Mammary epithelial cell (primary cell): ENCODE results near the gene RPUSD1.

ENCODE experiments used
- EZH2 ChIP-seq: IDR thresholded peaks from 2 replicates; pipeline ENCODE4 v1.6.1; 2012; ENCODE audit warnings: low read length, inconsistent platforms, borderline replicate concordance
- TF ChIP-seq, protein P1 (sequence below), 2 donors: IDR thresholded peaks in 1 of 2; conservative IDR thresholded peaks in 1 of 2; 2 replicates each; pipeline ENCODE4 v1.5.1; 2011 to 2012; ENCODE audit warnings: inconsistent platforms in 2 of 2, low read length in 2 of 2, mild to moderate bottlenecking in 2 of 2, control low read depth in 1 of 2, low read depth in 1 of 2; ENCODE audit not compliant: insufficient read depth in 1 of 2; ENCODE audit errors: extremely low read depth in 1 of 2

- TF ChIP-seq, protein P1, sequence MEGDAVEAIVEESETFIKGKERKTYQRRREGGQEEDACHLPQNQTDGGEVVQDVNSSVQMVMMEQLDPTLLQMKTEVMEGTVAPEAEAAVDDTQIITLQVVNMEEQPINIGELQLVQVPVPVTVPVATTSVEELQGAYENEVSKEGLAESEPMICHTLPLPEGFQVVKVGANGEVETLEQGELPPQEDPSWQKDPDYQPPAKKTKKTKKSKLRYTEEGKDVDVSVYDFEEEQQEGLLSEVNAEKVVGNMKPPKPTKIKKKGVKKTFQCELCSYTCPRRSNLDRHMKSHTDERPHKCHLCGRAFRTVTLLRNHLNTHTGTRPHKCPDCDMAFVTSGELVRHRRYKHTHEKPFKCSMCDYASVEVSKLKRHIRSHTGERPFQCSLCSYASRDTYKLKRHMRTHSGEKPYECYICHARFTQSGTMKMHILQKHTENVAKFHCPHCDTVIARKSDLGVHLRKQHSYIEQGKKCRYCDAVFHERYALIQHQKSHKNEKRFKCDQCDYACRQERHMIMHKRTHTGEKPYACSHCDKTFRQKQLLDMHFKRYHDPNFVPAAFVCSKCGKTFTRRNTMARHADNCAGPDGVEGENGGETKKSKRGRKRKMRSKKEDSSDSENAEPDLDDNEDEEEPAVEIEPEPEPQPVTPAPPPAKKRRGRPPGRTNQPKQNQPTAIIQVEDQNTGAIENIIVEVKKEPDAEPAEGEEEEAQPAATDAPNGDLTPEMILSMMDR (conservative IDR thresholded peaks at IDR 0.05 in 1 of 2, IDR thresholded peaks at IDR 0.05 in 1 of 2; ENCODE audit: extremely low read depth in 1 of 2, insufficient read depth in 1 of 2, low read depth in 1 of 2, low read length in 2 of 2): no peak
- TF ChIP-seq EZH2: no peak
These were observed 16.2 kb upstream of the RPUSD1 start for GRCh38 chr16:804193-805048.
